ENCODE data around the gene FAM135A.
"Not testable (repeated sequence)": the region's sequence is repeated elsewhere in the genome, so short reads cannot be mapped to it uniquely, and the experiment has no call there.

- TF ChIP-seq CTCF (conservative IDR thresholded peaks at IDR 0.05; ENCODE audit: low read depth, low read length); SMC3 (IDR thresholded peaks at IDR 0.05; ENCODE audit: low read depth, low read length); BHLHE40 (IDR thresholded peaks at IDR 0.05; ENCODE audit: low read depth, low read length); POLR2A (IDR thresholded peaks at IDR 0.05; ENCODE audit: low read depth, low read length); MAFK (IDR thresholded peaks at IDR 0.05; ENCODE audit: low read depth, low read length); NFE2L2 (IDR thresholded peaks at IDR 0.05; ENCODE audit: low read depth, low read length); MXI1 (IDR thresholded peaks at IDR 0.05; ENCODE audit: borderline replicate concordance, low read depth, low read length); RAD21 (IDR thresholded peaks at IDR 0.05; ENCODE audit: low read length); RFX5 (IDR thresholded peaks at IDR 0.05; ENCODE audit: low read depth, low read length); CHD1 (IDR thresholded peaks at IDR 0.05; ENCODE audit: low read depth, low read length): not testable (repeated sequence)
Observed at GRCh38 chr6:70562401-70562800, 149.1 kb downstream of the FAM135A start.

Data from IMR-90 (cell line).